SH-SY5Y (cell line): ENCODE measurements around the gene PABPN1L.

Source experiments
- GATA2 ChIP-seq: IDR thresholded peaks from 2 replicates; pipeline ENCODE4 v1.6.1; 2011; ENCODE audit warnings: mild to moderate bottlenecking, low read depth, low read length
- GATA3 ChIP-seq: IDR thresholded peaks from 2 replicates; pipeline ENCODE4 v1.6.1; 2011; ENCODE audit warnings: low read depth, mild to moderate bottlenecking, low read length, moderate library complexity

PABPN1L gene

DNA sequence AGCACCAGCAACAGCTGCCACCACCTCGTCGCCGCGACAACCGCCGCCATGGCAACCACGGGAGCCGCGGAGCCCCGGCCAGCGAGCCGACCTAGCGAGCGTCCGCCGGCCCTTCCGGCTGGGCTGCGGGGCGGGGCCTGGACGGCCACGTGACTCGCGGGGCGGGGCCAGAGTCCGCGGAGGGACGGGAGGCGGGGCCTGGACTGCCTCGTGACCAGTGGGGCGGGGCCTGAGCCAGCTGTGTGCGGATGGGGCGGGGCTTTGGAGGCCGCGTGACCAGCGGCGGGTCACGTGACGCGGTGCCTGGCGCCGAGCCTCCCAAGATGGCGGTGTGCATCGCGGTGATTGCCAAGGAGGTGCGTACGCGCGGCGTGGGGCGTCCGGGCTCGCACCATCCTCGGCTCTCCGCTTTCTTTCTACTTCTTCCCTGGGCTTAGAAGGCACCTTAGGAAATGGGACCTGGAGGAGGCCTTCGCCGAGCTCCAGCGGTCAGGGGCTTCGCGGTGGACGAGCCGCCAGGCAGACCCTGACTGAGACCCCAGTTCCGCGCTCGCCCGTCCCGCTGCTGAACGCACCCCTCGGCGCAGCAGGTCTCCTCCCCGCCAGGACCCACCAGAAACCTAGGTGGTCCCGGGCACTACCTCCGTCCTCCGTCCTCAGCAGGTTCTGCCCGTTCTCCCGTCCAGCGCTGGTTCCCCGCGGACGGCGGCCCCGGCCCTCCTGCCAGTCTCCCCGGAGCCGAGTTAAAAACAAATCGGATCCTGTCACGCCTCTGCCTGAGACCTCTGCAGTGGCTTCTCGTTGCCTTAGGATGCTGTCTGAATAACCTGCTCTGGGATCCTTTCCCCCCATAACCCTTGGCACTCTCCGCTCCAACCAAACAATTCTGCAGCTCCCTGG is 9.4 kb downstream of the PABPN1L start, which contains the start of the genes GALNS and TRAPPC2L:
GALNS (minus strand) TSS at position 120 of the 900 bp plus-strand sequence; CDS start at position 50, 70 bp downstream.
TRAPPC2L (plus strand) TSS at position 300 of the 900 bp plus-strand sequence; CDS start at position 324, 24 bp downstream.
- no peak for TF ChIP-seq GATA3

DNA sequence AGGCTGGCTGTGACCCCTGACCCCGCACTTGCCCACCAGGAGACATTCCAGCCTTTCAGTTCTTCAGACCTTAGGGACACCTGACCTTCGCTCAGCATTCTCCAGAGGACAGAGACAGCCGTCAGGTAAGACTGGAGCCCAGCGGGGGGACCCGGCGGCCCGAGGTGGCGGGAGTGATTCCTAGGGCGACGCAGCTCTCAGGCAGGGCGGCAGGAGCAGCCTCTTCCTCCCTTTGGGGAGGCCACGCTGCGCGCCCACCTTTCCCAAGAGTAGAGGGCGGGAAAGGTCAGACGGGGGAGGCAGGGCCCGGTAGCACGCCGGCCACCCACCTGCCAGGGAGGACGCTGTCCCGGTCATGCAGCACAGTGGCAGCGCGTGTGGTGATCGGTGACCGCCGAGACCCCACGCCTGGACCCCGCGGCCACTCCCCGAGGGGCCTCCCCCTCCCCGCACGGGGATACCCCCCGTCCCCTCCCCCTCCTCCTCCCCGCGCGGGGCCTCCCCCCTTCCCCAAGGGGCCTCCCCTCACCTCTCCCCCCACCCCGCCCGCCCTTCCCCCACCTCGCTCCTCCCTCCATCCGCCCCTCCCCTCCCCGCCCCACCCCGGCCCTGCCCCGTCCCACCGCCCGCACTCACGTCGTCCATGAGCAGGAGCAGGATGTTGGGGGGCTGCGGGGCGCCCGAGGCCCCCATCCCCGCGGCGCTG is 10.2 kb downstream of the PABPN1L start:
- TF ChIP-seq GATA2 (no peak), GATA3 (no peak)

DNA sequence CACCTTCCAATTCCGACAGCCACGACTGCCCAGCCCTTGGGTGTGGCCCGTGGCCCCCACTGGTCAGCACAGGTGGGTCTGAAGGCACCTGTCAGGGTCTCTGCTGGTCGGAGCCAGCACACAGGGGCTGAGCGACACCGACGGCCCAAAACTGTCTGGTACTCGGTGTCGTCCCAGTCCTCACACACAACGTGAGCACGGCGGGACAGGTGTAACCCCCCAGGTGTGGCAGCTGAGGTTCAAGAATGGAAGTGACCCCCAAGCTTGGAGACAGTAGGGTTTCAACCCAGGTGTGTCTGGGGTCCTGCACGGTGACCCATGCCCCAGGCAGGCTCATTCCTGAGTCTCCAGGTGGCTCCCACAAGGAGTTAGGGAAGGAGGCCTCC is 10.7 kb downstream of the PABPN1L start:
- TF ChIP-seq GATA3 (no peak), GATA2 (no peak)

DNA sequence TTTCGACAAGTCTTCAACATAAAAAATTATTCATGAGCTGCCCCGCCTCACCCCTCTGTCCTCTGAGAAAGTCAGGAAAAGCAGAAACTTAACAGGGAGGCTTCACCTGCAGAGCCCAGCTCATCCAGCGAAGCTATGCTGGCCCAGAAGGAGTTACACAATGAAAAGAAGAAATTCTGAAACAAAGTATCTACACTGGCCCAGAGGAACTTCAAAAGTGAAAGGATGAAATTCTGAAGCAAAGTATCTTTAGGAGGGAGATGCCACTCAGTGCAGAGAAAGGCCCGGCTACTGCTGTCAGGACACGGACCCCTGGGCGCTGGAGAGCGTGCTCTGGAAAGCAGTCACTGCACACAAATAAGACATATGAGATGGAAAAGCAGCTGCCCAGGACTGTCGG is 11.3 kb downstream of the PABPN1L start:
- TF ChIP-seq GATA2 (no peak), GATA3 (no peak)

DNA sequence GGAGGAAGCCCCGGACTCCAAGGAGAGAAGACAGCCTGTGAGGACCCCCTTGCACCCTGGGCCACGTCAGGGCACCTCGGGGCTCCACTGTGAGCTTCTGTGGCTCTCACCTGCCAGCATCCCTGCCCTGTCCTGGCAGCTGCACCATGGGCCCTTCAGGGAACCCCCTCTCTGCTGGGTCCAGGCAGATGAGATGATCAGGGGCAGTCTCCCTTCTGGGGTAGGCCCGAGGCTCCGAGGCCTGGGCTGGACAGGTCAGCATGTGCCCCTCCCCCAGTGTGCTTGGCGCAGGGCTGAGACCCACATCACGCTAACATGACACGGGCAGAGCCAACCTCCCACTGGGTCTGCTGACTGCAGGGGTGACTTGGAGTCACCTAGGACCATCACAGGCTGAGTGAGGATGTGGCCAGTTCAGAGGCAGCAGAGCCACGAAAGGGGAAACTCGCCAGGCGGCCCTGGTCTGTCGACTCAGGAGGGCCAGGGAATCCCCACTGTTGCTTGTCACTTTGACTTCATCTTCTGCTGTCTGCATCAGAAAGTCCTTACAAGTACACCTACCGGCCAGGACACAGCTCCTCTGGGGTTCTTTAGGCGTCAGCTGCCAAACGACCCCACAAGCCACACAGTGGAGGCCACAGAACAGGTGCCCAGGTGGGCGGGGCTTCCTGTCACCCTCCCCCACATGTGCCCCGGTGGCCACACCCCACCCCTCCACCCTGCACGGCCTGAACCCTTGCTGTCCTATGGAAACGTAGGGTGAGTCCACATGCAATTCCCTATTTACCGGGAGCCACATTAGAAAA is 12.0 kb downstream of the PABPN1L start:
- no peak for TF ChIP-seq GATA3
- no peak for TF ChIP-seq GATA2

DNA sequence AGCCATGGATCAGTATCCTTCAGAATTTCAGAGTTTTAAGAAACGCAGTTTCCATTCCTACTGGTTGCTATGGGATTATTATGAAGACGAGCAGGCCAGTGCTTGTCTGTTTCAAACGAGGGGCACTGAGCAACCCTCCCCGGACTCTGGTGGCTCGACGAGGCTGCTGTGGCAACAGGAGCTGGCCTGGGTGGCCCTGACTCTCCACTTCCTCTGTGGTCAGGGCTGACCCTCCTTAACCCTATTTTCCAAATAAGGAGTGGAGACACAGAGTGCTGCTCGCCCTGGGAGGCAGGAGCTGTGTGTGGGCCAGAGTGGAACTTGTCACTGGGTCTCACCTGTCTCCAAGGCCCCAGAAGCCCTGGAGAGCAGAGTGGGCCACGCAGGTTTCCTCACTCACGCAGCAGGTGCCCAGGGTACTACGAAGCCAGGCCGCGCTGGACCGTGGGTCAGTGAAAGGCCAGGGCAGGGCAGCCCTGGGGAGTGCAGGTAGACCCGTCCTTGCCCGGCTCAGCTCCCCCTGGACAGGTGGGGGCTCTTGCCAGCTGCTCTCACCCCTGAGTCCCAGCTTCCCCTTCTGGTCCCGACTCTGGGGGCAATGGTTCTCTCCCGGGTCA is 13.0 kb downstream of the PABPN1L start:
- no peak for TF ChIP-seq GATA2
- TF ChIP-seq GATA3 = no peak

DNA sequence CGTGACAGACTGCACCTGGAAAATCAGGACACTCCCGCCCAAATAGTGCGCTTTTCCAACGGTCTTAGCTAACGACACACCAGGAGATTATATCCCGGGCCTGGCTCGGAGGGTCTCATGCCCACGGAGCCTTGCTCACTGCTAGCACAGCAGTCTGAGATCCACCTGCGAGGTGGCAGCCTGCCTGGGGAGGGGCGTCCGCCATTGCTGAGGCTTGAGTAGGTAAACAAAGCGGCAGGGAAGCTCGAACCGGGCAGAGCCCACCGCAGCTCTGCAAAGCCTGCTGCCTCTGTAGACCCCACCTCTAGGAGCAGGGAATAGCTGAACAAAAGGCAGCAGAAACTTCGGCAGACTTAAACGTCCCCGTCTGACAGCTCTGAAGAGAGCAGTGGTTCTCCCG is 14.8 kb downstream of the PABPN1L start:
- no peak for TF ChIP-seq GATA2
- TF ChIP-seq GATA3 = no peak

DNA sequence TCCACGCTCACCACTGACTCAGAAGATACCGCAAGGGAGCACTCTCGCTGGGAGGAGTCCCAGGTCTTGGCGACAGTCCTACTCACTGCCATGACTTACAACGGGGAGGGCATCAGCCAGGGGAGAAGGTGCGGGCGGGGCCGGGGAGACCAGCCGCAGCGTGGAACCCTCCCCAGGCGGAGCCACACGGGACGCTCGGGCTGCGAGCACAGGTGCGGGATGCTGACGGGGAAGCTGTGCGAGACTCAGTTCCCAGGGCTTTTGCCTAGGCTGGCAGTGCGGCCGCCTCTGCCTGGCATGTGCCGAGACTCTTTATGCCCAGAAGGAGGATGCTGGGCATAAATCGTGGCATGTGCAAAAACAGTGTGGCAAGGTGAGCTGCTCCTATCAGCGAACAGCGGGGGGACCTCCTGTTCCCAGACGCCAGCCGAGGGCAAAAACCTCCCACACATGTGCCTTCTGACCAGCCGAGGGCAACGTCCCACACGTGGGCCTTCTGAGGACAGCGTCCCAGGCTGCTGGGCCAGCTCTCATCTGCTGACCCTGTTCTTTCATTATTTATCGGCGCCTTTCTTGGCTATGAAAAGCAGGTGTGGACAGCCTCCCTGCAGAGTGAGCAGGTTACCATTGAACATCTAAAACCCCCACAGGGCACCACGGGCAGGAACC is 15.8 kb downstream of the PABPN1L start:
- no peak for TF ChIP-seq GATA3
- no peak for TF ChIP-seq GATA2

DNA sequence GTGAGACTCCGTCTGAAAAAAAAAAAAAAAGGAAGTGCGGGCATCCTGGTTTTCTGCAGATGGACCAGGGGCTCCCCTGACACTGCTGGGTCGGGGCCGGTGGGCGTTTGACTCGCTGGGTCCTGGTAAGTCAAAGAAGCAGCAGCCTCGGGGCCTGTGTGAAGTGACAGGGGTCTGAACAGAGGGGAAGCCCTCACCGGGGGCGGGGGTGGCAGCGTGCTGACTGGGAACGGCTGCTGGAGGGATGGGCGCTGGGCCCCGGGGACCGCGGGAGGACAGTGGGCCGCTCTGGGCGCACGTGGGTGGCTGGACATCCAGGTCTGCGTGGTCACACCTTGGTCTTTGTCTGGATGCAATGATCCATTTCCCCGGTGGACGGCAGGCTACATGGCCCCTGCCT is 17.9 kb downstream of the PABPN1L start:
- TF ChIP-seq GATA2 (no peak), GATA3 (no peak)

DNA sequence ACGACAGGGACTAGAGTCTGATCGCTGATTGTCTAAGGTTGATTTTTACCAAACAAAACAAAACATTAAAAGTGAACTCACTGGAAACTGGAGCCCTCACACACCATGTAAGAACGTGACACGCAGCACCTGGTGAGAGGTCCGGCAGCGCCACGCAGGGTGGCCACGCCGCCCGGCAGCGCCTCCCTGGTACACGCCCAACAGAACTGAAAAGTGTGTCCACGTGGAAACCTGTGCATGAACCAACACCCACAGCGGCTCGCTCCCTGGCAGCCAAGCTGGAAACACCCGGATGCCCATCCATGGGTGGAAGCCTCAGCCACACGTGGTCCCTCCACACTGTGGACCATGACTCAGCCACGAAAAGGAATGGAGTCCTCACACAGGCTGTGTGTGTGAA is 18.8 kb downstream of the PABPN1L start:
- TF ChIP-seq GATA3 (no peak), GATA2 (no peak)

DNA sequence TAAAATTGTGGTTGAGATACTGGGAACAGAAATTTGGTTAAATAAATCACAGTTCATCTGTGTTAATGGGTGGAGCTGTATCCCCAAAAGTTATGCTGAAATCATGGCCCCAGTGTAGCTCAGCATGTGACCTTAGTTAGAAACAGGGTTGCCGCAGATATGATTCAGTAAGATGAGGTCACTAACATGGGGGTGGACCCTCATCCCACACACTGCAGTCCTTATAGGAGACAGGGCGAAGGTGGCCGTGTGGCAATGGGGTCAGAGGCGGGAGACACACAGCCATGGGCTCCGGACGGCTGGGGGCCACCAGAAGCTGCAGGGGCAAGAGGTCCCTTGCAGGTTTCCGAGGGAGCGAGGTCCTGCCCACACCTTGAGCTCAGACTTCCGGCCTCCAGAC is 20.4 kb downstream of the PABPN1L start:
- TF ChIP-seq GATA2 = no peak
- no peak for TF ChIP-seq GATA3

DNA sequence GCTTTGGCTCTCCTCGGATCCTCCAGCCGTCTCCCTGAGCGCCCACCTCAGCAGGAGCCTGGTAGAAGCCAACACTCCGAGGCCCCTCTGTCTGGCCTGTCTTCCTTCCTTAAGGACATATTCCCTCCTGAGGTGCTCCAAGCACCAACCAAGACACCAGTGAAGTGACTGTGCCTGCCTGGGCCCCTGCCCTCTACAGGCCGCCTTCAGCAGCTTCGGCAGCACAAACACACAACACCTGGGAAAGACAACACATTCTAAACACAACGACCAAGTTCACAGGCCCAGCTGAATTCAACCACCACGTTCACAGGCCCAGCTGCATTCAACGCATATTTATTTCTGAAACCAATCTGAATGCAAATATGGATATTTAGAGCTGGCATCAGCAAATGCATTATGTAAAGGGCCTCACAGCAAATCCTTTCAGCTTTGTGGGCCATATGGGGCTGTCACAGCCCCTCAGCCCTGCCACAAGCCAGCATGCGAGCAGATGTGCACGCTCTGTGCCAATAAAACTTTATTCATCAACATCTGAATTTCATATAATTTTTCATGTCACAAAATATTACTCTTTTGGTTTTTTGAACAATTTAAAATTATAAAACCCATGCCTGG is 21.9 kb downstream of the PABPN1L start:
- TF ChIP-seq GATA3 = no peak

DNA sequence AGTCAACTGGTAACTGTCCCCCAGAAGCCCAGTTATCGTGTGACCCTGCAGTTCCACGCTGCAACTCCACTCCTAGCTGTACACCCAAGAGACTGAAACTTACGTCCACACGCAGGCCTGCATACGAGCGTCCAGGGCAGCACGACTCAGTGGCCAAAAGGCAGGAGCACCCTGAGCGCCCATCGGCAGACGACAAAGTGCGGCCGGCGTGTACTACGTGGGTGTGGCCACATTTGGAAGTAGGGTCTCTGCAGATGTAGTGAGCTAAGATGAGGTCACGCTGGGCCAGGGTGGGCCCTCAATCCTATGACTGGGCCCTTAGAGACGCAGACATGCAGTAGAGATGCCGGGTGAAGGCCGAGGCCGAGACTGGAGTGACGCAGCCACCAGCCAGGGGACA is 23.2 kb downstream of the PABPN1L start:
- no peak for TF ChIP-seq GATA3
- TF ChIP-seq GATA2 = no peak
